K562 (cell line): ENCODE measurements around the gene SMIM45.

ENCODE experiments used
- CTBP1 ChIP-seq: fragments of 450-650 bp; IDR thresholded peaks from 2 replicates; pipeline ENCODE4 v1.6.1; 2016; ENCODE audit warnings: borderline replicate concordance
- DNMT1 ChIP-seq: fragments of 450-650 bp; IDR thresholded peaks from 2 replicates; pipeline ENCODE4 v1.6.1; 2016; ENCODE audit warnings: antibody characterized with exemption, mild to moderate bottlenecking
- FOXJ2 ChIP-seq: fragments of 200-800 bp; sonication (Bioruptor generic); IDR thresholded peaks from 2 replicates; pipeline ENCODE4 v1.6.1; 2016; ENCODE audit warnings: missing genetic modification characterization, missing compliant biosample characterization
- MEF2A ChIP-seq: IDR thresholded peaks from 2 replicates; pipeline ENCODE4 v1.6.1; 2011; ENCODE audit warnings: low read depth, mild to moderate bottlenecking, low read length, moderate library complexity; ENCODE audit not compliant: control insufficient read depth
- RFX1 ChIP-seq: fragments of 450-650 bp; IDR thresholded peaks from 2 replicates; pipeline ENCODE4 v1.6.1; 2016; ENCODE audit warnings: mild to moderate bottlenecking, moderate library complexity
- ZC3H8 ChIP-seq: fragments of 450-650 bp; IDR thresholded peaks from 2 replicates; pipeline ENCODE4 v1.6.1; 2017
- TF ChIP-seq, protein P1 (sequence below), 2 experiments: fragments of 450-650 bp; formaldehyde crosslinking in 1 of 2; IDR thresholded peaks; 2 replicates each; pipeline versions ENCODE4 v1.4.0 to v1.6.1; 2014 to 2020; ENCODE audit warnings: mild to moderate bottlenecking in 2 of 2, borderline replicate concordance in 1 of 2, low read depth in 1 of 2

Gene SMIM45

DNA sequence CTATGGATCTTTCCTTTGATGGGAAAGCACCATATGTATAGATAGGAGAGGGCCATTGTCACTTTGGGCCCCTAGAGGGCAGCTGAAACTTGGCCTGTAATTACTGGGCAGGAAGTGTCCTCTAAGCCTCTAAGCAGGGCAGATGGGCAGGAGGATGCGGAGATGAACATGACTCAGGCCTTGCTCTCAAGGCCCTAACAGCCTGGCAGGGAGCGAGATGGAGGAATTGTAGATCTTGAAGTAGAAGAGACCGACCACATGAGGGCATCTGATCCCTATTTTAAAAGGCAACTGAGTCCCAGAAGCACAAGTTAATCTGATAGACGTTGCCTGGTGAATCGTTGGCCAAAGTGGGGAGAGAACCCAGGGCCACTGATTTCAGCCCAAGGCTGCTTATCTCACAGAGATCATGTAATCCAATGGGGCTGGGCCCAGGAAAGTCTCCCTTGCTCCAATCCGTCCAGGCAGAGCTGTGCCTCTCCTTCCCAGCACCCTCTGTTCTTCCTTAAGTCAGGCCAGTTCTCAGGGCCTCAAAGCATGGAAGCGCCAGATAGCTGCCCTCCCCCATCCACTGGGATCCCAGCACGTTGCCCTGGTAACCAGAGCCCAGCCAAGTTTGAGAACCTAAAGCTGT lies 14.8 kb downstream of the SMIM45 start (continued):
- TF ChIP-seq, protein P1, sequence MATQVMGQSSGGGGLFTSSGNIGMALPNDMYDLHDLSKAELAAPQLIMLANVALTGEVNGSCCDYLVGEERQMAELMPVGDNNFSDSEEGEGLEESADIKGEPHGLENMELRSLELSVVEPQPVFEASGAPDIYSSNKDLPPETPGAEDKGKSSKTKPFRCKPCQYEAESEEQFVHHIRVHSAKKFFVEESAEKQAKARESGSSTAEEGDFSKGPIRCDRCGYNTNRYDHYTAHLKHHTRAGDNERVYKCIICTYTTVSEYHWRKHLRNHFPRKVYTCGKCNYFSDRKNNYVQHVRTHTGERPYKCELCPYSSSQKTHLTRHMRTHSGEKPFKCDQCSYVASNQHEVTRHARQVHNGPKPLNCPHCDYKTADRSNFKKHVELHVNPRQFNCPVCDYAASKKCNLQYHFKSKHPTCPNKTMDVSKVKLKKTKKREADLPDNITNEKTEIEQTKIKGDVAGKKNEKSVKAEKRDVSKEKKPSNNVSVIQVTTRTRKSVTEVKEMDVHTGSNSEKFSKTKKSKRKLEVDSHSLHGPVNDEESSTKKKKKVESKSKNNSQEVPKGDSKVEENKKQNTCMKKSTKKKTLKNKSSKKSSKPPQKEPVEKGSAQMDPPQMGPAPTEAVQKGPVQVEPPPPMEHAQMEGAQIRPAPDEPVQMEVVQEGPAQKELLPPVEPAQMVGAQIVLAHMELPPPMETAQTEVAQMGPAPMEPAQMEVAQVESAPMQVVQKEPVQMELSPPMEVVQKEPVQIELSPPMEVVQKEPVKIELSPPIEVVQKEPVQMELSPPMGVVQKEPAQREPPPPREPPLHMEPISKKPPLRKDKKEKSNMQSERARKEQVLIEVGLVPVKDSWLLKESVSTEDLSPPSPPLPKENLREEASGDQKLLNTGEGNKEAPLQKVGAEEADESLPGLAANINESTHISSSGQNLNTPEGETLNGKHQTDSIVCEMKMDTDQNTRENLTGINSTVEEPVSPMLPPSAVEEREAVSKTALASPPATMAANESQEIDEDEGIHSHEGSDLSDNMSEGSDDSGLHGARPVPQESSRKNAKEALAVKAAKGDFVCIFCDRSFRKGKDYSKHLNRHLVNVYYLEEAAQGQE (IDR thresholded peaks at IDR 0.05; ENCODE audit: borderline replicate concordance), result peak; percentile 44; the same call in 1 of the 2 replicates
- TF ChIP-seq, protein P1 (CRISPR knock-in tag; IDR thresholded peaks at IDR 0.05; ENCODE audit: low read depth), result no peak
- TF ChIP-seq MEF2A, result no peak
- TF ChIP-seq CTBP1, result 0 out of 2 replicates have a peak, but pooled peaks have one; percentile 39
- TF ChIP-seq RFX1, result peak; percentile 58; the same call in 1 of the 2 replicates
- no peak for TF ChIP-seq ZC3H8
- TF ChIP-seq FOXJ2 (tag), result no peak
- no peak for TF ChIP-seq DNMT1
